ENCODE measurements around the gene KIAA1958. TPM values are rescaled to one million over a fixed set of nuclear protein-coding genes. Genes with fewer than 3 reads are reported as not detected.

Gene KIAA1958
- total and polyA plus RNA-seq, 12 donors: 0.59 to 7.7 (median 6.1) TPM

DNA sequence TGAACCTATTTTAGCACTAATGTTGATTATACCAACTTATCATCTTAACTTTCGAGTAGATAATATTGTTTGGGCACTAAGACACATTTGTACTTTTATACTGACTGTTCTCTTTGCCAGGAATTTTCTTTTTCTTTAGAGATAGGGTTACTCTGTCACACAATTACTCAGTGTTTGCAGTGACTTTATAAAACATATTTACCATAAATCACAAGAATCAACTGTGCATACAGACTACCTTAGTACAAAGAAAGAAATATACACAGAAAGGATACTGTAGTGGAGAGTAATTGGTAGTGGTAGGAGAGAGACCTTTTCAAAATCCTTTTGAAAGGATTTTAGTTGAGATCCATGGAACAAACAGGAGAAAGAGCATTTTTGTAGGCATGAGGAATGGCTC is 40.3 kb downstream of the KIAA1958 start:
- Histone ChIP-seq H3K9me3 (no peaks in the 10 kb centered on the region), H3K4me3 (no peak overlapping the region), H3K27ac (no peak overlapping the region), H3K36me3 (no peaks in the 10 kb centered on the region), H3K4me1 (peaks cover 0 to 9% (median 4%) of the 10 kb centered on the region in 9 donors), H3K27me3 (no peaks in the 10 kb centered on the region)
- ATAC-seq (no peak), DNase-seq (no peak)
- WGBS, 2 donors: 25 to 39% methylated on average over 1 of the region's 1 CpG
- intact Hi-C loops (cut with DNase I): no loop called here
- TF ChIP-seq, protein P1, sequence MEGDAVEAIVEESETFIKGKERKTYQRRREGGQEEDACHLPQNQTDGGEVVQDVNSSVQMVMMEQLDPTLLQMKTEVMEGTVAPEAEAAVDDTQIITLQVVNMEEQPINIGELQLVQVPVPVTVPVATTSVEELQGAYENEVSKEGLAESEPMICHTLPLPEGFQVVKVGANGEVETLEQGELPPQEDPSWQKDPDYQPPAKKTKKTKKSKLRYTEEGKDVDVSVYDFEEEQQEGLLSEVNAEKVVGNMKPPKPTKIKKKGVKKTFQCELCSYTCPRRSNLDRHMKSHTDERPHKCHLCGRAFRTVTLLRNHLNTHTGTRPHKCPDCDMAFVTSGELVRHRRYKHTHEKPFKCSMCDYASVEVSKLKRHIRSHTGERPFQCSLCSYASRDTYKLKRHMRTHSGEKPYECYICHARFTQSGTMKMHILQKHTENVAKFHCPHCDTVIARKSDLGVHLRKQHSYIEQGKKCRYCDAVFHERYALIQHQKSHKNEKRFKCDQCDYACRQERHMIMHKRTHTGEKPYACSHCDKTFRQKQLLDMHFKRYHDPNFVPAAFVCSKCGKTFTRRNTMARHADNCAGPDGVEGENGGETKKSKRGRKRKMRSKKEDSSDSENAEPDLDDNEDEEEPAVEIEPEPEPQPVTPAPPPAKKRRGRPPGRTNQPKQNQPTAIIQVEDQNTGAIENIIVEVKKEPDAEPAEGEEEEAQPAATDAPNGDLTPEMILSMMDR (IDR thresholded peaks at IDR 0.05): no peak

DNA sequence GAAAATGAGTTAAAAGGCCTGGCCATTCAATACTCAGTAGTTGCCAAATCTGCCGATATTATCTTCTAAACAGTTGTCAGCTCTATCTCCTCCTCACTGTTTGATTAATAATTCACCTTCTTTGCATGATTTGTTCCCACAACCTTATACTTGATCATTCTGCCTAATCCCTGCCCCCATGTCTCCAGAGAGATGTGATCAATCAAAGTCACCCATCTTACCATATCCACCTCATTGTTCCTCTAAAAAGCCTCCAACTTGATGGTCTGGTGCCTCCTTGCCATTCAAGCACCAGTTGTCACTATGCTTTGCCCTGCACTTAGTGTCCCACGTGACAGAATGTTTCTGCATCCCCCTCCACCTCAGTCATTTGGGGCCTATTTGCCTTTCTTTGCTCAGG is 41.3 kb downstream of the KIAA1958 start:
- no peak overlapping the region for H3K27ac ChIP-seq
- intact Hi-C loops (cut with DNase I): no loop called here
- 82% methylated on average over 2 of the region's 2 CpGs for WGBS, 2 donors
- no peak for DNase-seq
- peaks cover 0 to 17% (median 10%) of the 10 kb centered on the region in 9 donors for H3K4me1 ChIP-seq
- no peak overlapping the region for H3K4me3 ChIP-seq
- no peaks in the 10 kb centered on the region for H3K9me3 ChIP-seq
- H3K27me3 ChIP-seq: no peaks in the 10 kb centered on the region
- TF ChIP-seq, protein P1 (IDR thresholded peaks at IDR 0.05): no peak
- ATAC-seq: no peak
- H3K36me3 ChIP-seq: no peaks in the 10 kb centered on the region

DNA sequence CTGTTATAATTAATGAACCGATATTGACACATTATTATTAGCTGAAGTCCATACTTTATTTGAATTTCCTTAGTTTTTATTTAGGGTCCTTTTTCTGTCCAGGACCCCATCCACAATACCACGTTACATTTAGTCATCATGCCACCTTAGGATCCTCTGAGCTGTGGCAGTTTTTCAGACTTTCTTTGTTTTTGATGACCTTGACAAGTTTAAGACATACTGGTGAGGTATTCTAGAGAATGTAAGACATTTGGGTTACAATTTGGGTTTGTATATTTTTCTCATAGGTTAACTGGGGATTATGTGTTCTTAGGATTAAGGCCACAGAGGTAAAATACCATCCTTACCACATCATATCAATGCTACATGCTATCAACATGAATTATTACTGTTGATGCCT is 42.7 kb downstream of the KIAA1958 start:
- Histone ChIP-seq H3K4me3 (no peak overlapping the region), H3K36me3 (no peaks in the 10 kb centered on the region), H3K9me3 (no peaks in the 10 kb centered on the region), H3K27me3 (no peaks in the 10 kb centered on the region), H3K27ac (no peak overlapping the region), H3K4me1 (peaks cover 0 to 17% (median 10%) of the 10 kb centered on the region in 9 donors)
- DNase-seq (no peak), ATAC-seq (no peak)
- TF ChIP-seq, protein P1 (IDR thresholded peaks at IDR 0.05): no peak
- 91 to 95% methylated on average over 2 of the region's 2 CpGs for WGBS, 2 donors
- intact Hi-C loops (cut with DNase I): no loop called here

DNA sequence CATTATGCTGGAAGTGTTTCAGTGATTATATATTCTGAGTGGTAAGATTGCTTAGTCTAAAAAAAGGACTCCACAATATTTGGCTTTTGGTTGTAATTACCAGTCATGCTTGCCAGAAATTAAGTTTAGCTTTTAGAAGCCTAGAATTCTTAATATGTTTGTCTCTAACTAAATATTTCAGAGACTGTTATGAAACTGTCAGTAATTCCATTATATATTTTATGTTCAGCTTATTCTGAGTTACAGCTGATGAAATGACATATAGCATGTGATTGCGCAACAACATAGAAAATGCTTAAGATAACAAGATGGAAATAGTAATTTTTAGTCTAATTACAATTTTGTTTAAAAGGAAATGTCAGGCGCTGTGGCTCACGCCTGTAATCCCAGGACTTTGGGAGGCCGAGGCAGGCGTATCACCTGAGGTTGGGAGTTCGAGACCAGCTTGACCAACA is 44.2 kb downstream of the KIAA1958 start:
- intact Hi-C loops (cut with DNase I): no loop called here
- Histone ChIP-seq H3K36me3 (no peaks in the 10 kb centered on the region), H3K27me3 (no peaks in the 10 kb centered on the region), H3K9me3 (no peaks in the 10 kb centered on the region), H3K4me3 (no peak overlapping the region), H3K4me1 (peaks cover 0 to 21% (median 14%) of the 10 kb centered on the region in 9 donors), H3K27ac (no peak overlapping the region)
- ATAC-seq (no peak), DNase-seq (no peak)
- 94 to 97% methylated on average over 6 of the region's 6 CpGs for WGBS, 2 donors
- TF ChIP-seq, protein P1 (IDR thresholded peaks at IDR 0.05): no peak
